HG03558 (cell line): ENCODE results near the gene TXNL4B.
A peak's percentile ranks its signal among the peaks of the same experiment; 100 is the strongest.

ENCODE experiments used
- ATAC-seq: cut with Tn5 transposase; IDR thresholded peaks from one replicate; pipeline ENCODE4 v1.9.1; 2021; ENCODE audit warnings: moderate number of reproducible peaks; ENCODE audit not compliant: unreplicated experiment; ENCODE audit errors: extremely low read depth

Gene TXNL4B

DNA sequence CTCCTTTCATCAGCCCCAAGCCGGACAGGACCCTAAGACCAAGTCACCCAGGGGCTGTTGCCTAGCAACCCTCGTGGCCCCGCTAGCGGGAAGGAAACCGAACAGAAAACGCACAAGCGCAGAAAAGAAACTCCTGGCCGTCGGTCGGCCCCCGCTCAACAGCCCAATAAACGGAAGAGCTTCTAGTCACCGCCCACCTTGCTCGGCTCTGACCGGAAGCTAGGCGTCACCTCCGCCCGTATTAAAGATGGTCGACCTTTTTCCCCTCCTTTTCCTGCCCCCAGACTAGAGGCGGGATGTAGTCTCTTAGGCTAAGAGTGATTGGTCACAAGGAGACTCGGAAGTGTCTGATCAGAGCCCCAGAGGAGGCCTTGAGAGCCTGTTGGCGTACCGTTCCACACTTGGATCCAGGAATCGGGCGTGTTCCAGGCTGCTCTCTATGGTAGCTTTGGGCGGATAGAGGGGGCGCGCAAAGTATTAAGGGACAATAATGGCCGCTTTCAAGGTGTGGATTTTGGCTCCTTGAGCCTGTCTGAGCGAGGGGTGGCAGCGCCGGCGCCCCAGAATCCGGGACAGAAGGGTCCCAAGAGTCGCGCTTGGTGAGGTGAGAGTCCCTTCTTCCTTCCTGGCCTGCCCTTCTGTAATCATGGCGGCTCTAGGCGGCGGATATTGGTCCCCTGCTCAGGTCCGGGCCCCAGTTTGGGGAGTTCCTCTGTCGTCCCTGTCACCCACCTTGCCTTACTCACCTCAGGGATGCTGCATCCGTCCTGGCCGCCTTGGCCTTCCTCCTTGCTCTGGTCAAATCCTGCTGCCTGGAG is at the start of gene TXNL4B, which contains the start of gene DHX38:
TXNL4B (minus strand) TSS at position 173 of the 818 bp plus-strand sequence. CDS start 2,871 bp downstream, outside the sequence.
DHX38 (plus strand) TSS at position 400 of the 818 bp plus-strand sequence. CDS start 2,311 bp downstream, outside the sequence.
- peak; percentile 95 for ATAC-seq

DNA sequence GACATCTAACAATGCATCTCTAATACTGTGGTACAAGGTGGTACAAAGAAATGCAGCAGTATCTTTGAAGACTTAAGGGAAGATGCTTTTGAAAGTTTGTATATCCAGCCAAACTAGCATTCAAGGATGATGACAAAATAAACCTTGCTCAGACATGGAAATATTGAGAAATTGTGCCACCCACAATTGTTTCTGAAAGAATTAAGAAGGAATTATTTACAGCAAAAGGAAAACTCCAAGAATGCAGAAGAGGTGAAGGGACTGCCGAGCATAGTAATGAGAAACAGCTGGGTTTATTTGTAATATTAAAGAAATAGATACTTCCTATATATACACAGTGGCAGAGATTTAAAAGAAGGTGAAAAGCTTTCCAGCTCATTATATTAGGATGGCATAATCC is 49.1 kb upstream of the TXNL4B start:
- no peak for ATAC-seq

DNA sequence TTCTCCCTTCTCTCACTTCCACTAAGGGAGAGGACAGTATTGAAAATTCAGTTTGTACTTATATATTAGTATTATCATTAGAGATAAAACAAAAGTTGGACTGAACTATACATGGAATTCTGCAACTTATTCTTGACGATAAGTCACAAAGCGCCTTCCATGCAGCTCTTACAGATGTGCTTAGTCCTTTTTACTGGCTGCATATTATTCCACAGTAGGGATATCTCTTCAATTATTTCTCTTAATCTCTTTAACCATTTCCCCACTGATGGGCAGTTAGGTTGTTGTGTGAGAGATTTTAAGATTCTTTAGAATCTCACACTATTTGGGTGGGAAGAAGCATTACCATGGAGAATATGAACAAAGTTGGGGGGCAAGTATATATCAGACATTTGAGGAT is 46.5 kb upstream of the TXNL4B start:
- ATAC-seq = no peak

DNA sequence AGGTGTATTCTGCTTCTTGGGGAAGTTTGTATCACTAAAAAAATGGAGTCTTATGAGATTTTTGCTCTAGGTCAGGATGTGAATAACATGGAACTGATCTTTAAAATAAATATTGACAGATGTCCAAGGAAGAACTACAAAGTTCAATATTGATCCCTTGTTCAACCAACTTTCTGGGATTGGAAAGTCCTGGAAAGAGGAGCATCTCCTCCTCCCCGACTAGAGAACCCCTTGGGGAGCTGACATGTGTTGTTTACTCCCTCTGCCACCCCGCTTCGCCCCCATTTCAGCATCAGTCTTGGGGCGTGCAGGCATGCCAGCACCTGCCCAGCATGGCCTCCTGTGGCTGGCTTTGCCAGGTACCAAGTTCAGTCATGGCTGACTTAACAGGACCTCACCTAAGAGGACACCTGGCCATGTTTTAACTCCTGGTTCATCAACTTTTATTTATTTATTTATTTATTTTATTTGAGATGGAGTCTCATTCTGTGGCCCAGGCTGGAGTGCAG is 44.7 kb upstream of the TXNL4B start:
- no peak for ATAC-seq

DNA sequence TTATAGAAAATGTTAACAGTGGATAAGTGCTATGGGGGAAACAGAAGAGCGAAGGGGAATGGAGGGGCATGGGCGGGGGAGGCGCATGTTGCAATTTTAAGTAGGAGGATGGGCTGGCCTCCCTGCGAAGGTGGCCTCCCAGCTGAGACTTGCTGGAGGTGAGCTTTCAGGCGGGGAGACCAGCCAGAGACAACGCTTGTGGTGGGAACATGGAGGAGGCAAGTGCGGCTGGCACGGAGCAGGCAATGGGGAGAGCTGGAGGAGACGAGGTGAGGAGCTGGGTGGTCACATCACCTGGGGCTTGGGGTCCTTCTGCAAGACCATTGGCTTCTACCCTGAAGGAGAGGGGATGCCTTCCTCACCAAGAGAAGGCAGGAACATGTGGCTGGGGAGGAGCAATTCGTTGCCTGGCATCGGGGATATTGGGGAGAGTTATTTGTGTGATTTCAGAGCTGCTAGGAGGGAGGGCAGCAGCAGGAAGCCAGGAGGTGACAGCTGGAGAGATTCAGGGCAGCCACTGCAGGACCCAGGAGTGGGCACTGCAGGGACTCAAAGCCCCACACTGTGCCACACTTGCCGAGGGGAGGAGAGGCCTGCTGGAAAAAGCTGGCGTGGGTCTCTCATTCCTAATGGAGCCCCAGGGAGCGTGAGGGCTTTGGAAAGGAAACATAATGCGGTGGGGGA is 44.1 kb upstream of the TXNL4B start:
- ATAC-seq = no peak

DNA sequence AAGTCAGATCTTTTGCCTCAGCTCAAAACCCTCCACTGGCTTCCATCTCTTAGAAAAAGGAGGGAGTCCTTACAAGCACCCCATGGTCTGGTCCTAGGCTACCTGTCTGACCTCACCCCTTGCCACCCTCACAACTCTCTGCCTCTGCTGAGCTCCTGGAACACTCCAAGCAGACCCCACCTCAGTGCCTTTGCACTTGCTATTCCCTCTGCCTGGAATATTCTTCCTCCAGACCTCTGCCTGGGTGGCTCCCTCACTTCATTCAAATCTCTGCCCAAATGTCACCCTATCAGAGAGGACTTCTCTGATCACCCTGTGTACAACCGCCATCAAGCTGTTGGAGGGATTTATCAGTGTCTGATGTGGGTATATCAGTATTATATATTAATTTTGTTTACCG is 41.1 kb upstream of the TXNL4B start:
- ATAC-seq = no peak

DNA sequence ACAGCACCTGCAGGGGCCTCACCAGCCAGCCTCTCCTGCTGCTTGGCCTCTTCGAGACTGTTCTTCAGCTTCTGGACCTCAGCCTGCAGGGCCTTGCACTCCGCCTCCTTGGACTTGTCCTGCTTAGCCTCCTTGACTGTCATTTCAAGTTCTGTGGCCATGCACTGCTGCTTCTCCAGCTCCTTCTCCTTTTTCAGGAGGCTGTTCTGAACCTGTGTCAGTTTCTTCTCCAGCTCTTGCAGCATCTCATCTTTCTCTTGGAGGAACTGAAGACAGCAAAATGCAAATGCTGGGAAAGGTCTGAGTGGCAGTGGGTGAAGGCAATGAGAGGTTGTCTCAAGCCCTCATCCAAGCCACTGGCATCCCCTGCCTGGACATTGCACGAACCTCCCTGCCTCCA is 39.3 kb upstream of the TXNL4B start:
- no peak for ATAC-seq

DNA sequence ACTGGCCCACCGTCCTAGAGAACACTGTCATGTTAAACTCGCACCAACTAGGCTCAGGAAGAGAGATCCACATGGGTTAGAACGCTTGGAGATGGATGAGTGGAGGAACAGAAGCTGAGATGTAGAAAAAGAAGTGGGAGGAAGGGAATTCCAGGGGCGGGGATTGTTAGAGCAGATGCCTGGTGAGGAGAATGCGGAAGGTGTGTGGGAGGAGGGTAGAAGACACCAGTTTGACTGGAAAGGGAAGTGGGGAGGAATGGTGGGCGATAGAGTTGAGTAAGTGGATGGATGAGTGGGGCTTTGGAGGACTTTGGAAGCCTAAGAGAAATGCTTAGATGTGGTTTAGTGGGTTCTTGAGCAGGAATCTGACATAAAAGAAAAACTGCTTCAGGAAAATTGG is 37.6 kb upstream of the TXNL4B start:
- no peak for ATAC-seq

DNA sequence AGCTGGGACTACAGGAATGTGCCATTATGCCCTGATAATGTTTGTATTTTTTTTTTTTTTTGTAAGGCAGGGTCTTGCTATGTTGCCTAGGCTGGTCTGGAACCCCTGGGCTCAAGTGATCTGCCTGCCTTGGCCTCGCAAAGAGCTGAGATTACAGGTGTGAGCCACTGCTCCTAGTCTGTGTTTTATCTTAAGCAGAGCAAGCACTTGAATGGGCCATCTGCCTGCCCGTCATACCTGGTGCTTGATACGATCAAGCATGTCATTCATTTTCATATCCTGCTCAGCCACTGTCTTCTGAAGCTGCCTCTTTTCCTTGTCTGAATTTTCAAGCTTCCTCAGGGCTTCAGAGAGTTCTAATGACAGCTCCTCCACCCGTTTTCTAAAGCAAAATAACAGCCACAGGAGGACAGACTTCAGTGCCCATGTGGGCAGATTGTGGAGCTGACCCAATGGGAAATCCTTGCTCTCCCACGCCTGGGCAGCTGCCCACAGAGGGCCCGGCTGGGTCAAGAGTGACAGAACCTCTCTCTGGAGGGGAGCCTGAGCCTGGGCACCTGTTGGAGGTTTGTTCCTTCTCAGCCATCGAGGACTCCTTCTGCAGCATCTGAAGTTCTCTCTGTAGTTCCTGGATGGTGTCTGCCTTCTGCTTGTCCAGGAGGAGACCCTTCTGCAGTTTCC is 36.7 kb upstream of the TXNL4B start:
- no peak for ATAC-seq

DNA sequence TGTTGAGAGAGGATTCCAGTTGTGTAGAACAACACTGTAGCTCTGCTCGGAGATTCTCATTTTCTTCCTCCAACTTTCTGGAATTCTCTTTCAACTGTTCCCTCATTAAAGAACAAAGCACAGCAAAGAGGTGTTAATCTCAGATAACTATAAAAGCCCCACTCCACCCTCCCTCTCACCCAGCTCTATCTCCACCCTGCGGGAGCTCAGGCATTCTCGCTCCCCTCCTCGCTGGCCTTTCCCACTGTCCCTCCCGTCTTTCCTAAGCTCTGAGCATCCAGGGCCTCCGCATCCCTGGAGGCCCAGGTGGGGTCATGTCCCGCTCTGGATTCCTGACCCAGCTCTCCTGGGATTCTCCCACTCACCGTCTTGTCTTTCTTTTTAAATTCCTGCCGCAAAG is 35.3 kb upstream of the TXNL4B start:
- ATAC-seq = no peak

DNA sequence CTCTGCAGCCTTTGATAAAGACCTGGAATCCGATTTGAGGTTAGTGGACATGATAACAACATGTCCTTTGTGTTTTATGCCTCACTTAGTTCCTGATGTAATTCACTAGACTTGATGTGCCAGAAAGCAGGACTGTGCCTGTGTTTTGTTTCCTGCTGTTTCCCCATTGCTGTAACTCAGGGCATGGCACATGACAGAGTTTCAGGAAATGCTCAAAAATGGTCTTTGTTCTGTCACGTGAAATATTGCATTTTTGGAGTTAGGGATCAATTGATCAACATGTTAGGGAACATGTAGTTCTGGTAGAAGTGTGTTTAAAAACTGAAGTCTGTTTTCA is 33.0 kb upstream of the TXNL4B start:
- no peak for ATAC-seq

DNA sequence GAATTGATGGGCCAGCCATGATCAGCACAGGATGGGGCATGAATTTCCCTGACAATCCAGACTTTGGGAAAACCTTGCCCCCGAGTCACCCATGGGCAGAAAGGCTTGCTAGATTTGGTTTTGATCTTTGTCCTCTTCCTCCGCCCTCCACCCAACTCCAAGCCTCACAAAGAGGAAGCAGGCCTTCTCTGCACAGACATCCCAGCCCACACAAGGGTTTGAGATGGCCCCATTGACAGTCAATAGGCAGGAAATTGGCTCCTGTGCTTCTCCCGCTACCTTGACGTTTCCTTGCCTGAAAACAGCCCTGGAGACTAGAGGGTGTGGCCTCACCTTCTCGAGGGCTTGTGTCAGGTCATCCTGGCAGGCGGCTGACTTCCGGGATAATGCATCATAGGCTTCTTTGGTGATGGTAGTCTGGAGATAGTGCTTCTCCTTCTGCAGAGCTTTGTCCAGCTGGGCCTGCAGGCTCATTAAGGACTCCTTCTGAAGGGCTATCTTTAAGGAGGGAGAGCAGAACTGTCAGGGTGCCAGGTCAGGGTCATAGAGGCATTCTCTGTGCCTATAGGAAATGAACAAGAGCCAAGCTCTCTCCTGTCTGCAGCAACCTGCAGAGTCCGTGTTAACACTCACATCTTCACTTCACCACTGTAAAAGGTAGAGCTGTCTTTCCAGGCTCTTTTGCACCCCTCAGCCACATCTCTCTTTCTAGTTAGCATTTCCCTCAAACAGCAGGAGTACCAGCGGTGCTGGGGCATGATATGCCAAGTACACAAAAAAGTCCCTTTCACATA is 32.4 kb upstream of the TXNL4B start:
- no peak for ATAC-seq

DNA sequence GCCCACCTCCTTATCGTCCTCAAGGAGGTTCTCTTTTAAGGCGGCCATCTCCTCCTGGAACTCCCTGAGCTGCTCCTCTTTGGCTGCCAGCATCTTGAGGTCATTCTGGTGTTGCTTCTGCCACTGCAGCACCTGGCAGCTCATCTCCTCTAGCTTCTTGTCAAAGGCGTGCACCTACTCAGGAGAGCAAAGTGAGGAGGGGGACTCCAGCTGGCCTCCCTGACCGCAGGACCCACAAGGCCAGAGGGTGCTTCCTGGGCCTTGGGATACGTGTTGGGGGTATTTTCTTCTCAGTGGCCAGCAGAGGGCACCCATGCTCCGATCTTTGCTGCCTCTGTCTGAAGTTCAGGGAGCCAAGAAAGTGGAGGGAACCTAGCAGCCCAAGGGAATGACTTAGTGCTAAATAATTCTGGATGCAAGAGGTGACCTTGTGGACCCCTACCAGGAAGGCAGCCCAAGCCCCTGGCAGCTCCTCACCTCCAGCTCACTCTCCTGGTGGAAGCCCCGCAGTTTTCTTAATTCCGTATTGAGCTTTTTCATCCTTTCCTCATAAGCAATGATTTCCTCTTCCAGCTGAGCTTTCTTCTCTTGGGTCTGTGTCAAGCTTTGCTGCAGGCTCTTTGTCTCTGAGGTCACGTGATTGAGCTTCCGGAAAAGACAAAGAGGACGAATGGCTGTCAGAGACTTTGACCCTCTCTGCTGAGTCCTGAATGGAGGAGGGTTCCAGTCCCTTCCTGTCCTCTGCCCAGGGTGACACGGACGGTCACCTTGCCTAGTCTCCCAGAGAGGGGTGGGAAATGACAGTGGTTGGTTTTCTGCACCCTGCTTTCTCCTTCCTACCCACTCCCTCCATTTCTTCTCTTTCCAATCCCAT is 31.6 kb upstream of the TXNL4B start:
- ATAC-seq = no peak

DNA sequence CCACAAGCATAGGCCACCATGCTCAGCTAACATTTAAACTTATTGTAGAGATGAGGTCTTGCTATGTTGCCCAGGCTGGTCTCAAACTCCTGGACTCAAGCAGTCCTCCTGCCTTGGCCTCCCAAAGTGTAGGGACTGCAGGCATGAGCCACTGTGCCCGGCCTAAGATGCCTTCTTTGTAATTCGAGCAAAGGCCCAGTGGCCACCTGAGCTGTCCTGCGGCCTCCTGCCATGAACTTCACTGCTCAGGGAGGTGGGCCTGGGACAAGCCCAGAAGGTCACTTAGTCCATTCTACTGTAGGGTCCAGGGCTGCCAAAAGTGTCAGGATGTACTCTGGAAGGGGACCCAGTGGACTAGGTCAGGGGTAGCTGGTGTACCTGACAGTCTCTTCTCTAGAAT is 30.7 kb upstream of the TXNL4B start:
- ATAC-seq = no peak

DNA sequence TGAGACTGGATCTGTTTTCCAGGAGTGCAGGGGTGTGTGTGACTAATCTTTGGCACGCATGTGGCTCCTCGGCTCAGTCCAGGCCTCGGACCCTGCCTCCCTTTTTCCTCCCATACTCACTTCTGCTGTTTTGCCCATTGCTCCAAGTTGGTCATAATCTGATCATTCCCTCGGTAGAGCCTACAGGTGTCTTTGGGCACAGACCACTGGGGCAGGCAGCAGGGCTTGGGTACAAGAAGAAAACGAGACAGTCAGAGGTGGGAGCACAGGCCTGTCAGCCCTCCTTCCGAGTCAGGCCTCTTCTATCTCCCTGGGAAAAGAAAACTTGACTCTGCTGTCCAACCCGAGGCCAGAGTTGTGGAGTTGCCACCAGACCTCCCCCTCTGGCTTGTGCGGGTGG is 30.0 kb upstream of the TXNL4B start:
- no peak for ATAC-seq

DNA sequence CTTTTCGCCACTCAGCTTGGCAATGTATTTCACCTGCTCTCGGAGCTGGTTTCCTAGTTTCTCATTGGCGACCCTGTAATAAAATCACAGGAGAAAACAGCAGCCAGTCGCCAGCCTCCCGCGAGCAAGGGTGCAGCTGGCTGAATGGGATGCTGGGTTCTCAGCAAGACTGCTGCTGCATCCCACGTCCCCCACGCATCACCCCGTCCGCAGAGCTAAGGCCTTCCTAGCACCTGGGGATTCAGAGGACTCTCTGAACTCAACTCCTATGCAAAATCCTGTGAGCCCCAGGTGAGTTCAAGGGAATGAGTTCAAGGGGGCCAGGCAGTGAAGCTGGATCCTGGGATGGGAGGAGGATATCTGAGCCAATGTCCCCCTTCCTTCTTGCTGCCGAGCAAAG is 29.5 kb upstream of the TXNL4B start:
- ATAC-seq = no peak

DNA sequence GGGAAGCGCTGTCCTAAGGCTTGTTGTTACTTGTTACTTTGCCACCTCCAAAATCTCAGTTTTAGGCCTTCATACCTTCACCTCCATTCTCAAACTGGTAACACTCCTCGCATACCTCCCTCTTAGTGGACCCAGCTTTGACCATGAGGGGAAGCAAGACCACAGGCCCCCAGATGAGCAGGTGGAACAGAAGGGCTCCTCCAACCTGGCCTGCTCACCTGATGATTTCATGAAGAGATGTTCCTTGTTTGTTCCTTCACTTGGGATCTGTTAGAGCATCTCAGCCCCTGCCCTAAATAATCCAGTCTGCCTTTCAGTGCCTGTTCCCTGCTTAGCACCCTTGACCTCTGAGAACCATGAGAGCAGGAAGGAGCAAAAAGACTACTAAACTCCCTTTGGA is 28.9 kb upstream of the TXNL4B start:
- ATAC-seq = no peak

DNA sequence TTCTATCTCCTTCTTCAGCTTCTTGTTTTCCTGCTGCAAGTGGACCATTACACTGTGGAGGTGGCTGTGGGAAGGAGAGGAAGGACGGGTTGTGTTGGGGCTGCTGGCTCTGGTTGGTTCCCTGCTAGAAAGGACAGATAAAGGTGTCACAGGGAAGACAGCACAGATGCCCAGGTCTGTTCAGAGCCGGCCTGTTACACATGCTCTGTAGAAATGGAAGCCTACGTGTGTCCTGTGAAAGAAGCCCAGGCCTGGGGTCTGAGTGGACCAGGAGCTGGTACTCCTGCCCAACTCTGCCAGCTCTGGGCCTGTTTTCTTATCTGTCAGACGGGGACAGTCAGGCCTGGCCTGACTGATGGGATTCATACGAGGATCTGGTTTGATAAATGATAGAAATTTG is 26.6 kb upstream of the TXNL4B start:
- ATAC-seq = no peak

DNA sequence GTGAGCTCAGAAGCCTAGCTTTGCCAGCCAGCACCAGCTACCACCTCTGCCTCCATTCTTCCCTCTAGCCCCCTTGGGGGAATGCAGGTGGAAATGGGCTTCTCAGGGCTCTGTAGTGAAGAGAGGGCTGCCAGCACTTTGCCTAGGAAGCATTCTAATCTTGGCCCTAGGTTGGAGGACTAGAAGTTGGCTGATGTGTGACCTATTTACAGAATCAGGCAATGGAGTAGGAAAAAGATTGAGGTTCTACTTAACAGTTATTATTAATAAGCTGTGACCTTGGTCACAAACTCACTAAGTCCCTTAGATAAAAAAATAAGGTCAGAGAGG is 20.2 kb upstream of the TXNL4B start:
- ATAC-seq = no peak
